Tibial nerve (tissue), 4 donors: ENCODE measurements around the gene RRP1B. TPM values are rescaled to one million over a fixed set of nuclear protein-coding genes. Genes with fewer than 3 reads are reported as not detected.

Source experiments
- DNase-seq, 2 donors: peaks; one replicate each; pipeline ENCODE4 v3.0.0-alpha.2; 2019; ENCODE audit warnings: low spot score in 2 of 2
- H3K27ac ChIP-seq, 4 donors: fragments of 200-600 bp; sonication (generic) in 3 of 4; one replicate each; pipeline ENCODE4 v1.5.1; 2017 to 2019; ENCODE audit warnings: mild to moderate bottlenecking in 1 of 4
- H3K27me3 ChIP-seq, 2 donors: fragments of 200-600 bp; sonication (generic) in 1 of 2; one replicate each; pipeline versions ENCODE4 v1.5.1 to v1.6.0; 2017 to 2019
- H3K36me3 ChIP-seq, 3 donors: fragments of 200-600 bp; sonication (generic); one replicate each; pipeline ENCODE4 v1.5.1; 2018 to 2019
- H3K4me1 ChIP-seq, 4 donors: fragments of 200-600 bp; sonication (generic) in 3 of 4; one replicate each; pipeline ENCODE4 v1.5.1; 2017 to 2019
- H3K4me3 ChIP-seq, 4 donors: fragments of 200-600 bp; sonication (generic) in 3 of 4; one replicate each; pipeline ENCODE4 v1.5.1; 2017 to 2019; ENCODE audit warnings: mild to moderate bottlenecking in 1 of 4, moderate library complexity in 1 of 4
- H3K9me3 ChIP-seq, 4 donors: fragments of 200-600 bp; sonication (generic) in 3 of 4; one replicate each; pipeline ENCODE4 v1.5.1; 2017 to 2019
- CTCF ChIP-seq, 5 experiments: fragments of 200-600 bp in 3 of 5; fragments of 450-650 bp in 2 of 5; sonication (generic) in 3 of 5; IDR thresholded peaks; one replicate each; pipeline ENCODE4 v1.5.1; 2016 to 2019; ENCODE audit warnings: antibody characterized with exemption in 5 of 5, mild to moderate bottlenecking in 3 of 5, moderate library complexity in 2 of 5
- EP300 ChIP-seq, 2 donors: sonication (generic); formaldehyde crosslinking; IDR thresholded peaks; one replicate each; pipeline ENCODE4 v1.6.1; 2017; ENCODE audit warnings: antibody characterized with exemption in 2 of 2, mild to moderate bottlenecking in 1 of 2
- POLR2A ChIP-seq, 2 donors: fragments of 450-650 bp; IDR thresholded peaks; one replicate each; pipeline ENCODE4 v1.6.1; 2017; ENCODE audit warnings: antibody characterized with exemption in 2 of 2, mild to moderate bottlenecking in 2 of 2, moderate library complexity in 2 of 2
- WGBS, 2 donors: methylation state at CpG; one replicate each; pipeline ENCODE4 v1.1.5; 2018; 5-methylcytosine and 5-hydroxymethylcytosine counted together
- total RNA-seq, 4 donors: library from RNA; depleted of rRNA; stranded (reverse); fragments of >200 nt; gene quantifications; one replicate each; pipeline ENCODE4 v1.1.0, GENCODE V29; 2016

The RRP1B gene
- total RNA-seq, 4 donors from 2014 or later, result 21.4 to 29.4 (median 25.5) TPM

GRCh38 chr21:43684424-43684823 lies 25.1 kb downstream of the RRP1B start:
- no peak for DNase-seq

GRCh38 chr21:43686811-43687565 lies 27.6 kb downstream of the RRP1B start:
- Histone ChIP-seq H3K9me3 (no peaks in the 10 kb centered on the region), H3K36me3 (peaks cover 2 to 97% (median 61%) of the 10 kb centered on the region in 3 donors), H3K27ac (no peak overlapping the region), H3K27me3 (no peaks in the 10 kb centered on the region), H3K4me3 (no peak overlapping the region), H3K4me1 (no peaks in the 10 kb centered on the region)
- no peak for TF ChIP-seq EP300 (IDR thresholded peaks at IDR 0.05)
- TF ChIP-seq CTCF (IDR thresholded peaks at IDR 0.05), result no peak
- TF ChIP-seq POLR2A (IDR thresholded peaks at IDR 0.05), result no peak
- DNase-seq, result no peak
- WGBS, 2 donors, result 86 to 88% methylated on average over 21 of the region's 21 CpGs

More at GRCh38 chr21:43684424-43684823, 25.1 kb downstream of the RRP1B start:
- TF ChIP-seq POLR2A (IDR thresholded peaks at IDR 0.05) (no peak), EP300 (IDR thresholded peaks at IDR 0.05) (no peak), CTCF (IDR thresholded peaks at IDR 0.05) (no peak)
- no peak overlapping the region for H3K27ac ChIP-seq
- H3K36me3 ChIP-seq, result peaks cover 2 to 96% (median 46%) of the 10 kb centered on the region in 3 donors
- WGBS, 2 donors, result 70 to 73% methylated on average over 3 of the region's 3 CpGs
- H3K9me3 ChIP-seq, result no peaks in the 10 kb centered on the region
- H3K4me1 ChIP-seq, result no peaks in the 10 kb centered on the region
- H3K27me3 ChIP-seq, result no peaks in the 10 kb centered on the region
- H3K4me3 ChIP-seq, result no peak overlapping the region

GRCh38 chr21:43687566-43688399 lies 28.4 kb downstream of the RRP1B start:
- DNase-seq, result no peak
- Histone ChIP-seq H3K4me3 (no peak overlapping the region), H3K9me3 (no peaks in the 10 kb centered on the region), H3K4me1 (no peaks in the 10 kb centered on the region), H3K27ac (no peak overlapping the region), H3K36me3 (peaks cover 2 to 97% (median 61%) of the 10 kb centered on the region in 3 donors), H3K27me3 (no peaks in the 10 kb centered on the region)
- TF ChIP-seq CTCF (IDR thresholded peaks at IDR 0.05), result no peak
- no peak for TF ChIP-seq POLR2A (IDR thresholded peaks at IDR 0.05)
- no peak for TF ChIP-seq EP300 (IDR thresholded peaks at IDR 0.05)
- 84% methylated on average over 27 of the region's 27 CpGs for WGBS, 2 donors

- Histone ChIP-seq H3K27me3 (no peaks in the 10 kb centered on the region), H3K36me3 (peaks cover 0 to 99% (median 59%) of the 10 kb centered on the region in 3 donors), H3K27ac (no peak overlapping the region), H3K9me3 (no peaks in the 10 kb centered on the region), H3K4me3 (no peak overlapping the region), H3K4me1 (no peaks in the 10 kb centered on the region)
- 95% methylated on average over 12 of the region's 12 CpGs for WGBS, 2 donors
- no peak for DNase-seq
- TF ChIP-seq POLR2A (IDR thresholded peaks at IDR 0.05), result no peak
- TF ChIP-seq CTCF (IDR thresholded peaks at IDR 0.05), result no peak
- TF ChIP-seq EP300 (IDR thresholded peaks at IDR 0.05), result no peak
Measured at GRCh38 chr21:43688906-43689305, 29.5 kb downstream of the RRP1B start.
